ENCODE results near the gene ITGBL1.

Gene ITGBL1

GRCh38 chr13:101570410-101570809 is 117.9 kb downstream of the ITGBL1 start:
- no peak for DNase-seq

GRCh38 chr13:101572456-101572855 is 120.0 kb downstream of the ITGBL1 start:
- no peak for DNase-seq

GRCh38 chr13:101575581-101575980 is 123.1 kb downstream of the ITGBL1 start:
- no peak for DNase-seq

GRCh38 chr13:101576455-101576854 is 124.0 kb downstream of the ITGBL1 start:
- DNase-seq = no peak

- no peak for DNase-seq
Observed at GRCh38 chr13:101576977-101577376, 124.5 kb downstream of the ITGBL1 start.

GRCh38 chr13:101579281-101579802 is 126.9 kb downstream of the ITGBL1 start:
- no peak for DNase-seq

- DNase-seq = no peak
Observed at GRCh38 chr13:101584331-101584730, 131.9 kb downstream of the ITGBL1 start.

- DNase-seq = no peak
Observed at GRCh38 chr13:101590479-101590878, 138.0 kb downstream of the ITGBL1 start.

- DNase-seq = no peak
Observed at GRCh38 chr13:101594936-101595335, 142.5 kb downstream of the ITGBL1 start.

- DNase-seq = no peak
Observed at GRCh38 chr13:101596803-101597202, 144.3 kb downstream of the ITGBL1 start.

GRCh38 chr13:101611491-101612475 is 159.3 kb downstream of the ITGBL1 start:
- no peak for DNase-seq

GRCh38 chr13:101612735-101613134 is 160.3 kb downstream of the ITGBL1 start:
- no peak for DNase-seq

GRCh38 chr13:101614491-101614890 is 162.0 kb downstream of the ITGBL1 start:
- no peak for DNase-seq

GRCh38 chr13:101618440-101619187 is 166.1 kb downstream of the ITGBL1 start:
- no peak for DNase-seq

GRCh38 chr13:101621099-101621498 is 168.6 kb downstream of the ITGBL1 start:
- DNase-seq = no peak

- DNase-seq = no peak
Observed at GRCh38 chr13:101623470-101624209, 171.2 kb downstream of the ITGBL1 start.

GRCh38 chr13:101624210-101624922 is 171.9 kb downstream of the ITGBL1 start:
- DNase-seq = no peak

- DNase-seq = no peak
Observed at GRCh38 chr13:101624981-101625380, 172.5 kb downstream of the ITGBL1 start.

- no peak for DNase-seq
Observed at GRCh38 chr13:101626925-101627555, 174.6 kb downstream of the ITGBL1 start.

GRCh38 chr13:101627556-101627943 is 175.1 kb downstream of the ITGBL1 start:
- no peak for DNase-seq

- no peak for DNase-seq
Observed at GRCh38 chr13:101628900-101629299, 176.4 kb downstream of the ITGBL1 start.

GRCh38 chr13:101631395-101631794 is 178.9 kb downstream of the ITGBL1 start:
- no peak for DNase-seq

Data from effector CD8-positive, alpha-beta T cell (primary cell).